SU-DHL-6 (cell line): ENCODE data around the gene MSANTD3.

Experiments
- H2AFZ ChIP-seq: fragments of 200-600 bp; sonication (generic); 2 replicates; pipeline ENCODE4 v1.6.1; 2014; ENCODE audit warnings: low read depth, mild to moderate bottlenecking, moderate library complexity, mixed read lengths, antibody characterized with exemption, low read length; ENCODE audit not compliant: severe bottlenecking
- H3F3A ChIP-seq: fragments of 200-600 bp; shearing (Covaris generic); 2 replicates; pipeline ENCODE4 v1.6.0; 2016; ENCODE audit warnings: antibody characterized with exemption, mild to moderate bottlenecking; ENCODE audit not compliant: insufficient read depth
- H3K27ac ChIP-seq: fragments of 200-600 bp; sonication (generic); 2 replicates; pipeline ENCODE4 v1.5.1; 2016; ENCODE audit warnings: low read depth, mild to moderate bottlenecking, low read length, moderate library complexity, mixed read lengths
- H3K27me3 ChIP-seq: fragments of 200-600 bp; sonication (generic), shearing (Covaris generic); 2 replicates; pipeline ENCODE4 v1.6.0; 2014; ENCODE audit warnings: mild to moderate bottlenecking, low read length
- H3K36me3 ChIP-seq: fragments of 200-600 bp; sonication (generic); 2 replicates; pipeline ENCODE4 v1.6.1; 2014; ENCODE audit warnings: mild to moderate bottlenecking, low read length, mixed read lengths
- H3K4me2 ChIP-seq: fragments of 300-600, 200-600 bp; shearing (Covaris generic), sonication (generic); 2 replicates; pipeline ENCODE4 v1.6.0; 2014; ENCODE audit warnings: low read length, low read depth, mild to moderate bottlenecking; ENCODE audit not compliant: poor library complexity, severe bottlenecking
- H3K4me3 ChIP-seq: fragments of 200-600 bp; sonication (generic); 2 replicates; pipeline ENCODE4 v1.5.1; 2014; ENCODE audit warnings: antibody characterized with exemption, low read length, mild to moderate bottlenecking, mixed read lengths; ENCODE audit not compliant: insufficient read depth, poor library complexity, severe bottlenecking
- H3K79me2 ChIP-seq: fragments of 200-600 bp; sonication (generic); 2 replicates; pipeline ENCODE4 v1.6.1; 2014; ENCODE audit warnings: mild to moderate bottlenecking, low read length, moderate library complexity; ENCODE audit not compliant: insufficient read depth
- H3K9ac ChIP-seq: fragments of 200-600 bp; sonication (generic); 2 replicates; pipeline ENCODE4 v1.7.0; 2014; ENCODE audit warnings: mild to moderate bottlenecking, low read length
- H3K9me2 ChIP-seq: fragments of 200-600 bp; sonication (generic); replicated peaks from 2 replicates; pipeline ENCODE4 v1.6.1; 2014; ENCODE audit warnings: low read length; ENCODE audit not compliant: insufficient read depth
- H3K9me3 ChIP-seq: fragments of 200-600 bp; sonication (generic); 2 replicates; pipeline ENCODE4 v1.6.1; 2014; ENCODE audit warnings: low read length, mixed read lengths; ENCODE audit not compliant: insufficient read depth
- H4K20me1 ChIP-seq: fragments of 200-600 bp; sonication (generic); 2 replicates; pipeline ENCODE4 v1.6.1; 2014; ENCODE audit warnings: low read depth, mild to moderate bottlenecking, antibody characterized with exemption, low read length, moderate library complexity, mixed read lengths
- CTCF ChIP-seq: fragments of 200-600 bp; sonication (generic); IDR thresholded peaks from one replicate; pipeline ENCODE4 v1.5.1; 2017; ENCODE audit warnings: antibody characterized with exemption, mild to moderate bottlenecking, low read length, moderate library complexity; ENCODE audit not compliant: insufficient read depth, poor library complexity, severe bottlenecking
- EZH2phosphoT487 ChIP-seq: fragments of 200-600 bp; sonication (generic), shearing (Covaris generic); conservative IDR thresholded peaks from 2 replicates; pipeline ENCODE4 v1.6.1; 2018; ENCODE audit warnings: mild to moderate bottlenecking, antibody characterized with exemption, low read length, moderate library complexity, mixed read lengths

Gene MSANTD3

GRCh38 chr9:100489836-100490235, 62.9 kb downstream of the MSANTD3 start:
- H3K4me2 ChIP-seq: no peak overlapping the region
- H3F3A ChIP-seq: no peaks in the 10 kb centered on the region

GRCh38 chr9:100492952-100493351, 66.0 kb downstream of the MSANTD3 start:
- Histone ChIP-seq H3K9me2 (no peaks in the 10 kb centered on the region), H3K27ac (no peak overlapping the region), H3K9ac (no peak overlapping the region), H3K27me3 (no peaks in the 10 kb centered on the region), H2AFZ (no peak overlapping the region), H3K9me3 (no peaks in the 10 kb centered on the region), H3K4me2 (no peak overlapping the region), H3K79me2 (no peaks in the 10 kb centered on the region), H4K20me1 (no peaks in the 10 kb centered on the region), H3F3A (no peaks in the 10 kb centered on the region), H3K4me3 (no peak overlapping the region), H3K36me3 (no peaks in the 10 kb centered on the region)
- TF ChIP-seq CTCF: no peak
- no peak for TF ChIP-seq EZH2phosphoT487

More at GRCh38 chr9:100489836-100490235, 62.9 kb downstream of the MSANTD3 start:
- Histone ChIP-seq H3K4me3 (no peak overlapping the region), H3K79me2 (no peaks in the 10 kb centered on the region), H3K9me2 (no peaks in the 10 kb centered on the region), H3K27me3 (no peaks in the 10 kb centered on the region), H3K36me3 (no peaks in the 10 kb centered on the region), H4K20me1 (no peaks in the 10 kb centered on the region), H3K27ac (no peak overlapping the region), H3K9me3 (no peaks in the 10 kb centered on the region), H3K9ac (no peak overlapping the region), H2AFZ (no peak overlapping the region)
- TF ChIP-seq CTCF: no peak
- no peak for TF ChIP-seq EZH2phosphoT487

GRCh38 chr9:100498592-100498991, 71.6 kb downstream of the MSANTD3 start:
- H4K20me1 ChIP-seq: no peaks in the 10 kb centered on the region
- no peaks in the 10 kb centered on the region for H3K79me2 ChIP-seq
- TF ChIP-seq CTCF (no peak), EZH2phosphoT487 (no peak)
- H3K27me3 ChIP-seq: no peaks in the 10 kb centered on the region
- H3K27ac ChIP-seq: no peak overlapping the region
- H3K9me2 ChIP-seq: no peaks in the 10 kb centered on the region
- H3K4me2 ChIP-seq: no peak overlapping the region
- H3K9ac ChIP-seq: no peak overlapping the region
- H3K9me3 ChIP-seq: no peaks in the 10 kb centered on the region
- H2AFZ ChIP-seq: no peak overlapping the region
- no peaks in the 10 kb centered on the region for H3K36me3 ChIP-seq
- H3F3A ChIP-seq: no peaks in the 10 kb centered on the region
- H3K4me3 ChIP-seq: no peak overlapping the region

- Histone ChIP-seq H3K4me2 (peak overlapping the region; percentile 8), H3K9ac (no peak overlapping the region), H2AFZ (peak overlapping the region; percentile 38), H3K79me2 (no peaks in the 10 kb centered on the region), H3K27me3 (no peaks in the 10 kb centered on the region), H3K4me3 (no peak overlapping the region), H3K9me2 (no peaks in the 10 kb centered on the region), H3K36me3 (no peaks in the 10 kb centered on the region), H3K9me3 (no peaks in the 10 kb centered on the region), H4K20me1 (no peaks in the 10 kb centered on the region), H3K27ac (no peak overlapping the region), H3F3A (no peaks in the 10 kb centered on the region)
- TF ChIP-seq CTCF (no peak), EZH2phosphoT487 (no peak)
These were observed 72.5 kb downstream of the MSANTD3 start for GRCh38 chr9:100499460-100499859.
